HG02852 (cell line): ENCODE measurements around the gene KCNC3.

ENCODE experiments used
- ATAC-seq: cut with Tn5 transposase; IDR thresholded peaks from one replicate; pipeline ENCODE4 v1.9.1; 2021; ENCODE audit warnings: mild to moderate bottlenecking, moderate library complexity; ENCODE audit not compliant: unreplicated experiment

Gene KCNC3

DNA sequence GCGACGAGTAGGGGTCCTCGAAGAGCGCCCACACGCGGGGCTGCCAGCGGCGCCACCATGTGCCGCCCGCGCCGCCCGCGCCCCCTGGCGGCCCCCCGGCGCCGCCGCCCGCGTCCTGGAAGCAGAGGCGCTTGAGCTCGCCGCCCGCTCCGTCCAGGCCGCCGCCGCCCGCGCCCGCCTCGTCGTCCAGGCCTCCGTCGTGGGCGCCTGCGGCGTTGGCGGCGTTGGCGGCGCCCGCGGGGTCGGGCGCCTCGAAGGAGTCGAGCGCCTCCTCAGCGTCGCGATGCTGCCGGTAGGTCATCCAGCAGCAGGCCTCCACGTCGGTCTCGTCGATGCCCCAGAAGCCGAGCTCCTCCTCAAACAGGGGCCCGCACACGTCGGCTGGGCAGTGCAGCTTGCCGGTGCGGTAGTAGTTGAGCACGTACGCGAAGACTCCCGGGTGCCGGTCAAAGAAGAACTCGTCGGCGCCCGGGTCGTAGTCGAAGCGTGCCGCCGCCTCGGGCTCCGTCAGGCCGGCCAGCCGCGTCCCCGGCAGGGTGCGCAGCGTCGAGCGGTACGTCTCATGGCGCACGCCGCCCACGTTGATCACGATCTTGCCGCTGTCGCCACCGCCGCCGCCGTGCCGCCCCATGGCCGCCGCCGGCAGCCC is 829 bp downstream of the KCNC3 start:
- ATAC-seq = no peak

DNA sequence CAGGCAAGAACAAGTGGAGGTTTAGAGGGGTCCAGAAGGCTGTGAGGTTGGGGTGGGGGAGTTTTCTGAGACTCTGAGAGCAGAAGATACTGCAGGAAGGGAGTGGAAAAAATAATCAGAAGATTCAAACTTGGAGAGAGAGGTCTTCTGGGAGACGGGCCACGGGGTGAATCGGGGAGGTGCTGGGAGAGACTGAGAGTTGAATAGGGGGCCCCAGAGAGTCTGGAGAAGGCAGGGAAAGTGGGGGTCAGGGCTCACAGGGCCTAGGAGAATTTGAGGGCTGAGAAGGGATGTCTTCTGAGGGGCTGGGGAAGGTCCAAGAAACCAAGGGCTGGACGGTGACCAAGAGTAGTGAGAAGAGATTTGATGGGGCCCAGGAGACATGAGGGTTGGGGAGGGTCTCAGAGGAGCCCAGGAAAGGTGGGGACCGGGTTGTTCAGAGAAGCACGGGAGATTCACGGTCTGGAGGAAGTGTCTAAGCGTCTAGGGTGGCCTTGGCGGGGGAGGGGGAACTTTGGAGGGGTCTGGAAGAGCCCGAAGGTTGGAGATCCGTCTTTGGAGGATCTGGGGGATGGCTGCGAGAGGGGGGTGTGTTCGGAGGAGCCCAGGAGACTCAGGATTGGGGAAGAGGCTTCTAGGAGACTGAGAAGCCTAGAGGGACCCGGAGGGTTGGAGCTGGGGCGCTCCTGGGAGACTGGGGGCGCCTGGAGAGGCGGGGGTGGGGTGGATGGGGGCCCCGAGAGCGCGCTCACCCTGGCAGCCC is 1.5 kb downstream of the KCNC3 start:
- ATAC-seq = no peak

DNA sequence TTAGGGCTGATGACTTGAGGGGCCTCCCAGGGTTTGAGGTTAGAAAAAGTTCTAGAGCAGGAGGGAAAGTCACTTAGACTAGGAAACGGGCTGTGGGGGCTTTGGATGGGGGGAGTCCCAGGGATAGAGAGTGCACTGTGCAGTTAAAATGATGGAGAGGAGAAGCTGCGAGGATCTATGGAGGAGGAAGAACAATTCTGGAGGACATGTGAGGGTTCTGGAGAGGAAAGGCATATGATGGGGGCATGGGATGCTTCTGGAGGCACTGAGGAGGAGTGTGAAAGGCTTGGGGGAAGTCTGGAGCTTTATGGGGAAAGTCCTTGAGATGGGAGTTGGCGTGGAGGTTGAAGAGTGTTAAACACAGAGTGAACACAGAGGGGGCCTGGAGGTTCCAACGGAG is 2.2 kb downstream of the KCNC3 start:
- ATAC-seq = no peak

DNA sequence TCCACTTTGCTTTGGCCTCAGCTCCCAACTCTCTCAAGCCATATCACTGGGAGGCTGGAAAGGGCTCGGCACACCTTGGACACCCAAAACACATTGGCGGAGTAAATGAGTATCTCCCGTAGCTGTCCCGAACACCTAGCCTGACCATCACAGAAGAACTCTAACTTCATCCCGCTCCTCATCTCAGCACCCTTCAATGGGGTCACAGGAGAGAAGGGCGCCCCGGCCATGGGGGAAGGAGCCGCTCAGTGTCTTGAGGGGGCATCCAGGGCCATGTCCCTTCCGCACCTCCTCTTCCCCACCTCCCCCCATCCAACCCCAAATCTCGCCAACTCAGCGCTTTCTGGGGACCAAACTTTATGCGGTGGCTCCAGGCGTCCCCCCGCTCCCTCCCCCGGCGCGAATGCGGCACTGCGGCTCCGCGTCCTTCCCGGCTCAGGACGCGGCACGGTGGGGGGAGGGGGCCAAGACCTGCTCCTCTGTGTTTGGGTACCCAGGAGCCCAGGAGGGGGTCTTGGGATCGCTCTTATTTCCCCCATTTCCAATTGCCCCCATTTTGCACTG is 3.0 kb downstream of the KCNC3 start:
- no peak for ATAC-seq

DNA sequence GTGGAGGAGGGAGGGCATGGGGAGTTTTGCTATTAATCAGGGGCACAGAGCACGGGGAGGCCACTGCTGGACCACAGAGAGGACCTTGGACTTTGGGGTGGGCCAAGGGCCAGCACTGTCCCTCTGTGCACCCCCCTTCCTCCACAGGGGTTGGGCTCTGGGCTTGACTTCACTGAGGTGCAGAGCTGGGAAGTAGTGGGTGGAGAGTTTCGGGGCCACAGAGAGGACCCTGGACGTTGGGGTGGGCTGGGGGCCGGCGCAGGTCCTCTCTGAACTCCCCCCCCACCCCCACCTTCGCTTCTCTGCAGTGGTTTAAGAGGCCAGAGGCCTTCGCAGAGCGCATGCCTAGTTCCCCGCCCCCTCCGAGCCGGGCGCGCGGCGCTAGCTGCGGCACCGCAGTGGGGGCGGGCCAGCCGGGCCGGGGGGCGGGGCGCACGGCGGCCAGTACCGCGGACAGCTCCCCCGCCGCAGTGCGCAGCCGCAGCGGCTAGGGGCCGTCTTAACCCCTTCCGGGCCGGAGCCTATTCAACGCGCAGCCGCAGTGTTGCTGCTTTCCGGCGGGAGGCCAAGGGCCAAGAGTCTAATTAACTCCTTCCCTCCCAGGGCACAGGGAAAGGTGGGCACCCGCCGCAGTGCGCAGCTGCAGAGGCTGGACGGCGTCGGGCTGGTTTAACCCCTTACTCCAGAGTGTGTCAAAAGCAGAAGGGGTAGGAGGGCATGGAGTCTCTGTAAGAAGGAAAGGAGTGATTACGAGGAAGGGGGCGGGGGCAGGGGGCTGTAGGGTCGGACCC is 3.7 kb downstream of the KCNC3 start:
- ATAC-seq = no peak

DNA sequence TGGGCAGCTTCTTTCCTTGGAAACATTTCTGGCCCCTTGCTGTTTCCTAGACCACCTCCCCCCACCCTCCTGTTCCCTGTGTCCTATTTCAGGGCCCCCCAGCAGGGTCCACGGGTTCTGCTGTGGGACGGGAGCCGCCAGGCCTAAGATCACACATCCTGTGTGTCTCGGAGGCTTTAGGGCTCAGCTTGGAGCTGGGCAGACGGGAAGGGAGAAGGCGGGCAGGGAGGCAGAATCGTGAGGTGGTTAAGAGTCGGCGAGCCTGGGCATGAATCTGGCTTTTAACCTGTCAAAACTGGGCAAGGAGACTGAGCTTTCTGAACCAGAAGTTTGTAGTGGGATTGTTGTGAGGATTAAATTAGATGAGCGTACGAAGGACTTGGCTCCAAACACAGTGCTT is 4.8 kb downstream of the KCNC3 start:
- no peak for ATAC-seq

DNA sequence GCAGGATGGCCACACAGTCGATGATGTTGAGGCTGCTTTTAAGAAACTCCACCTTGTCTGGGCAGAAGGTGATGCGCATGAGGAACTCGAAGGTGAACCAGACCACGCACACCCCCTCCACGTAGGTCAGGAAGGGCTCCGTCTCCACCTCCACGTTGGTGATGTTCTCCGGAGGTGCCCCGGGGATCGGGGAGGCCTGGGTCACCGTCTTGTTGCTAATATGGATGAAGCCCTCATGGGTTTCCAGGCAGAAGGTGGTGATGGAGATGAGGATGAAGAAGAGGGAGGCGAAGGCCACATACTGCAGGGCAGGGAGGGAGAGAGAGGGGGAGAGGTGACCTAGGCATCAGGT is 5.4 kb downstream of the KCNC3 start:
- no peak for ATAC-seq

DNA sequence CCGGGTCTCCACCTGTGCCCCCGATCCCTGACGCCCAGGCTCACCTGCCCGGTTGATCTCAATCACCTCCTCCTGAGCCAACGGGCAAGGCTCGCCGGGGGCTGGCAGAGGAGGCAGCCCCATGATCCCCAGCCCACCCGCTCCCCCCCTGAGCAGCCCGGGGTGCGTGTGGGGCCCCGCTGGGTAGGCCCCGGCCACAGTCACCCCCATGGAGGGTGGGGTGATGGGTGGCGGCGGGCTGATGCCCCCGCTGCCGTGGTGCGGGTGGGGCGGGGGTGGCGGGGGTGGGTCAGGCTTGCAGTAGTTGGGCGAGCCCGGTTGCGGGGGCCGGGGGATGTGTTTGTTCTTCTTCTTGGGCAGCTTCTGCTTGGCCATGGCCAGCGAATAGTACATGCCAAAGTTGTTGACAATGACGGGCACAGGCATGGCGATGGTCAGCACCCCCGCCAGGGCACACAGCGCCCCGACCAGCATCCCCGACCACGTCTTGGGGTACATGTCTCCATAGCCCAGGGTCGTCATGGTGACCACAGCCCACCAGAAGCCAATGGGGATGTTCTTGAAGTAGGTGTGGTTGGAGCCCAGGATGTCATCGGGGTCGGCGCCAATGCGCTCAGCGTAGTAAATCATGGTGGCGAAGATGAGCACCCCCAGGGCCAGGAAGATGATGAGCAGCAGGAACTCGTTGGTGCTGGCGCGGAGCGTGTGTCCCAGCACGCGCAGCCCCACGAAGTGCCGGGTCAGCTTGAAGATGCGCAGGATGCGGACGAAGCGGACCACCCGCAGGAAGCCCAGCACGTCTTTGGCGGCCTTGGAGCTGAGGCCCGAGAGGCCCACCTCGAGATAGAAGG is 6.0 kb downstream of the KCNC3 start:
- ATAC-seq = no peak

DNA sequence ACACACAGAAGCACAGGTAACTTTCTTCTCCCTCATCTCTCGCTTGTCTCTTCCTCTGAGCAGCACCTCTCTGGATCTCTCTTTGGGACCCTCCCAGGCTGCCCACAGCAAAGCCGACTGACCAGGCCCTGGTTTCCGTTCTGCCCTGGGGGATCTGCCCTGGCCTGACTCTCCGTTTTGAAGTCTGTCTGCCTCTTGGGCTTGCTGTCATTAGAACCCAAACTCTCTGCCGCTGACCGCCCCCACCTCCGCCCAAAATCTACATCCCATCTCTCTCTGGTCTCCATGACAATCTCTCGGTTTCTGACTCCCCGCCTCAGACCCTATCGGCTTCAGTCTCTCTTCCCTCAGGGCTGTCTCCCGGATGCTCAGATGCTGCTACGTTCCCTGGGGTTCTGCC is 6.9 kb downstream of the KCNC3 start:
- no peak for ATAC-seq

DNA sequence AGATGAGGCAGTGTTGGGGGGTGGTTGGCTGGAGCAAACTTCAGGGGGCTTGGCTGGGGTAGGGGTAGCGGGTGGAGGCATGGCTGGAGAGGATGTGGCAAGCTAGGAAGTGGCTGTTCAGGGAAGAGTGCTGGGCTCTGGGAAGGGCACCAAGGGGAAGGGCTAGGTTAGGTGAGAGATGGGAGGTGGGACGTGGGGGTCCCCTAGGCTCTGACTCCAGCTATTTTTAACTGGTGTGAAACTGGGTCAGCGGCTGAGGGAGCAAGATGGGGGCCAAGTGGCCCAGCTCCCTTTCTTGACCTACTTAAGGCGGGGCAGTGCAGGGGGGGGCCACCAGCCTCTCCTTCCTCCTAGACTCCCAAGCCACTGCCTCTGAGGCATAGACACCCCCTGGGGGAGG is 7.3 kb downstream of the KCNC3 start:
- ATAC-seq = no peak

DNA sequence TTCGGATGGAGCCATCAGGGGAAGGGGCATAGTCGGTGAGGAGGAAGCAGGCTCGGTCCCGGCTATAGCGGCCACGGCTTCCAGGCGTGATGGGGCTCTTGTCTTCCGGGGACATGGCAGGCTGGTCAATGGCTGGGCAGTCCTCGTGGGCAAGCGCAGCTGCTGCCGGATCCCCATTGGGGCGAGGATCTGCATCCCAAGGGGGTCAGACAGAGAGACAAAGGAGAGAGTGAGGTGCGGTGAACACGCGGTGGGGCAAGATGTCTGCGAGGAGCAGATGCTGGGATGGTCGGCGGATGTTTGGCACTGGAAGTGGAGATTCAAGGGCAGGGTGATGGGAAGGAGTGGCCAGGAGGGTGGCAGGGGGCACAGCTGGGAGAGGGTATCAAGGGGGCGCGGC is 8.6 kb downstream of the KCNC3 start:
- ATAC-seq = no peak

DNA sequence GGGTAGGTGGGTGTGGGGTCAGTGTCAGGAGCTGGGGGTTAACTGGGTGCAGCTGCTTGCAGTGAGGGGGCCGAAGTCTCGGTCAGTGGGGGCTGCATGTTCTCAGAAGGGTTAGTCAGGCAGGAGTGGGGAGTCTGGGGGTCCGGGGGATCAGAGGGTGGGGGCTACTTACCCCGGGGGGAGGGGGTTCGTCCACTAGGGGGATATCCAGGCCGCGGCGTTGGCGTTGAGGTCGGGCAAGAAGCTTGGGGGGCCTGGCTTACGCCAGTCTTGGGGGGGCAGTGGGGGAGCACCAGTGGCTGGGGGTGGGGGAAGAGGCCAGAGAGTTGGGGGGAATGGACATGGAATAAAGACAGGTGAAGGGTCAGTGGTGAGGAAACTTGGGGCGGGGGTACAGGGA is 9.1 kb downstream of the KCNC3 start:
- no peak for ATAC-seq

DNA sequence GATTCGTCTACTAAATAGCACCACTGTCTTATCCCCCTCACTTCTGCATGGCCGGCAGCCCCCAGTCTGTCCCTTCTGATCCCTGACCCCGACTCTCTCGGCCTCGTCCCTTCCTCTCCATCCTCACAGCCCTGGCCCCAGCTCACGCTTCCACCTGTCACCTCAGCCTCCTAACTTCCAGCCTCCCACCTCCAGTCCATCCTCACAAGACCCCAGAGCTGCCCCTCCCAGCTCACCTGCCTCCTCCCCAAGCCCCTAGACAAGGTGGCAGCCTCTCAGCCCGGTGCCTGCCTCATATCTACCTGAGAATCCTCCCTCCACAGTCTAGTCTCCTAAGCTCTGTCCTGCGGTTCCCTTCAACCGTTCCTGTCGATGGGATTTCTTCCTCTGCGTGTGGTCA is 10.0 kb downstream of the KCNC3 start:
- ATAC-seq = no peak

DNA sequence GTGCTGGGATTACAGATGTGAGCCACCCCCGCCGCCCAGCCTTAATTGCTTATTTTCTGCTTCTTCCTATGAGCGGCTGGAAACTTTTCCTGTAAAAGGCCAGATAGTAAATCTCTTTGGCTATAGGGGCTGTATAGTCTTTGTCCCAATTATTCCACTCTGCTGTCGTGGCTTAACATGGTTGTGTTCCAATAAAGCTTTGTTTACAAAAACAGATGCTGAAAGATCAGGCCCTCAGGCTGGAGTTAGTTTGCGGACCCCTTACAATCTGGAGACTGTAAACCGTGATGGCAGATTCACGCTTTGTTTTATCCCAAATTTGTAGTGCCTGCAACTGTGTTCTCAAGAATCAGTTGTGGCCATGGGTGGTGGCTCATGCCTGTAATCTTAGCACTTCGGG is 10.7 kb downstream of the KCNC3 start:
- no peak for ATAC-seq

DNA sequence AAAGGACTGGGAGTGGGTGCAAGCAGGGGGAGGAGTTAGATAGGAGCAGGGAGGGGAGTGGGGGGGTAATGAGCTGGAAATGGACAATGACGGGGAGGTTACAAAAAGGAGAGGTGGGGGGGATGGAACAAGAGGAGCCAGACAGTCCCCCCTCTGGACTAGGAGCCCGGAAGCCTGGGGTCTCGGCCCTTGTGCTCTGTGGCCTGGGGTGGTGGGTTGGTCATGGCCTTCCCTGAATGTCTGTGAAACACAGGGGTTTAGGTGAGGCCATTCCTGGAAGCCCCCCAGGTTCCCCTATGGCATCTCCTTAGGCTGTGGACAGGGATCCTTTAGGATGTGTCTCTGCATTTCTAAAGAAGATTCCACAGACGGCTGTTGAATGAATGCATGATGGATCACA is 12.1 kb downstream of the KCNC3 start:
- ATAC-seq = no peak

DNA sequence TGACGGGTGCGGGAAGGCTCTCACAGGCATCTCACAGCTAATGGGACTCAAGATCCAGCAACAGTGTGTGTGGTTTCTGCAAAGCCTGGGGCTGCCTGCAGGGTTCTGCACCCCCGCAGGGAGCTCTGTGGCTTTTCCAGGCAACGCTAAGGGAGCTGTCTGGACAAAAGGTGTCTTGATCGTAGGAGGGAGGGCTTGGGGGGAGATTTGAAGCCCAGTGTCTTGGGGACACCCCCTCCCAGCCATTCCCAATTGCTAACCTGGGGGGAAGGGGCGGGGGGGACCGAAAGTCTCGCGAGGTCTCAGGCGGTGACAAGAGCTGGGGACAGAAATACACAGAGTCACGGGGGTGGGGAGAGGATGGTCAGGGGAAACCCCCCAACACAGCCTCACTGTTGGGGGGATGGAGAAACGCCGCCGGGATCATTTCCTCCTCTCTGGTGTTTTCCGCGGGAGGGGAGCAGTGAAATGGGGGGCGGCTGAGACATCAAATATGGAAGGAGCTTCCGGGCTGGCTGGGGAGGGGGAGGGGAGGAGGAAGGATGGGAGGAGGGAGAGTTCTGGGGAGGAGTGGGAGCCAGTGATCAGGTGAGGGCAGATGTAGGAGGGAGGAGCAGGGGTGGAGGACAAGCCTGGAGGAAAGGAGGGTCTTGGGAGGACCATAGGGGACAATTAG is 13.3 kb downstream of the KCNC3 start:
- no peak for ATAC-seq

DNA sequence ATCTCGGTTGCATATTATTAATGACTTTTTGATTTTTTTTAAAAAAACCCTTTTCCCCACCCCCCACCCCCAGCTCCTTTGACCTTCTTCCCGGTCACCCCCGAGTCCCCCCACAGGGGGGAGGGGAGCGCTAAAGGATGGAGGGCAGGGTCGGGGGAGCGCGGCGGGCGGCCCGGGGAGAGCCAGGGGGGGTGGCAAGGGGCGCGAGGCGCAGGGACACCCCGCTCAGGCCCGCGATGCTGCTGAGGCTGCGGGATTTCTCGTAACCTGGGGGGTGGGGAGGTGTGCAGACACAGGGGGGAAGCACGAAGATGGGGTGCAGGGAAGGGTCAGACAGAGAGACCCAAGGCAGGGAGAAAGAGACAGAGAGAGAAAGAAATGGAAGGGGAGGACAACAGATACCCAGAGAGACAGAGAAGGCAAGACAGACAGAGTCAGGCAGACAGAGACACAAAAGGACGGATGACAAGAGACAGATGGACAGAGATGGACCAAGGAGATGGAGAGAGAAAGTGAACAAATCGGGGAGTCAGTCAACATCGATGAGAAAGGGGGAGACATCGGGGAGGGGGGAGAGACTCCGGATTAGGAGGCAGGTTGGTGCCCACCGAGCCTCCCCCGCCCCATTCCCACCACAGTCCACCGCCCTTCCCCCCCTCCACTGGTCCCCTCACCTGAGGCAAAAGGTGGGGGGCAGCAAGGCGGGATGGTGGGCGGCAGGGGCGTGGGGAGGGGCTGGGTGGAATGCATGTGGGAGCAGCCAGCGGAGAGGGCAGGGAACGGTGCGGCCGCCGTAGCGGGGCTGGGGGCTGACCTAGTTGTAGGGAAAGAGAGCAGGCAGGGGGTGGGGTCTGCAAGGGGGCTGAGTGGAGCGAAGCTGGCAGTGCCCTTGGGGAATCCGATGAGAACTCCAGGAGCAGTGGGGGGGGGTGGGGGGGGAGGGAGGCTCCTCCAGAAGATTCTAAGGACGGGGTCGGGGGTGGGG is 14.2 kb downstream of the KCNC3 start:
- no peak for ATAC-seq

DNA sequence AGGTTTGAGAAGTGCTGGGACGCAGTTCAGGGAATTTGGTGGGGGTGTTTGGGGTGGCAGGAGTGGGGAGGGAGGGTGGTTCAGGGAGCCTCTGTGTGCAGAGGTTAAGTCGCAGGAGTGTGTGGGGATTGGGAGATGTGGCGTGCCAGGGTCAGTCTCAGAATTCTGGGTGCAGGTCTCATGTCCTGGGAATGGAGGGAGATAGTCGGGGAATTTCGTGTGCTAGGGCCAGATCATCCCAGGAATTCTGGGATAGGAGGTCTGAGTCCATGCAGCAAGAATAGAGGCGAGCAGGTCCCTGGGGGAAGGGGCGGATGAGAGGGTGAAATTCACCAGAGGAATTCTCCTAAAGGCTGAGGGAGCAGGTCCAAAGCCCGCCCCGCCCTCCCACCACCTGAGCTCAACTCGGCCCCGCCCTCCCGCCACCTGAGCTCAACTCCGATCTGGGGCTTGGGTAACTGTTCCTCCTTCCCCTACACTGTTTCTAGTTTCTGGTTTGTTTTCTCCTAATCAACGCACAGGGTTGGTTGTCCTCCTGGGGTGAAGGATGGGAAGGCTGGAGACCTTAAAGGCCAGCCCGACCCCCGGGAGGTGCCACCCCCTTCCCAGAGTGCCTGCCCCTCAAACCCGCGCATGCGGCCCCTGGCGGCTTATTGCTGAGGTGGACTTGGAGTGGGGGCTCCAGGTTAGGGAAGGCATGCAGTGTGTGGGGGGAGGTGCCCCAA is 15.2 kb downstream of the KCNC3 start:
- no peak for ATAC-seq
